SK-N-SH treated with all-trans-retinoic acid at 6 μM for 48 hours (cell line): ENCODE results near the gene FIGN.

Experiments used
- ESRRG ChIP-seq: fragments of 250-450 bp; sonication (Bioruptor Pico); IDR thresholded peaks from 2 replicates; pipeline ENCODE4 v1.6.1; 2021; ENCODE audit warnings: mild to moderate bottlenecking
- OSR1 ChIP-seq: fragments of 250-450 bp; sonication (Bioruptor Pico); IDR thresholded peaks from 2 replicates; pipeline ENCODE4 v1.8.0; 2022; ENCODE audit warnings: moderate library complexity, mild to moderate bottlenecking, inconsistent platforms
- PPARA ChIP-seq: fragments of 250-450 bp; sonication (Bioruptor Pico); IDR thresholded peaks from 2 replicates; pipeline ENCODE4 v1.5.0; 2020; ENCODE audit warnings: mild to moderate bottlenecking, borderline replicate concordance
- SNAI2 ChIP-seq: fragments of 250-450 bp; sonication (Bioruptor Pico); IDR thresholded peaks from 2 replicates; pipeline ENCODE4 v1.5.0; 2020; ENCODE audit warnings: mild to moderate bottlenecking, moderate library complexity
- TSHZ2 ChIP-seq: fragments of 250-450 bp; sonication (Bioruptor Pico); IDR thresholded peaks from 2 replicates; pipeline ENCODE4 v1.5.0; 2020; ENCODE audit warnings: mild to moderate bottlenecking, moderate library complexity
- ZC3H10 ChIP-seq: fragments of 250-450 bp; sonication (Bioruptor Pico); IDR thresholded peaks from 2 replicates; pipeline ENCODE4 v1.5.1; 2021; ENCODE audit warnings: mild to moderate bottlenecking, moderate library complexity
- ZFP3 ChIP-seq: fragments of 250-450 bp; sonication (Bioruptor Pico); IDR thresholded peaks from 2 replicates; pipeline ENCODE4 v1.5.0; 2020; ENCODE audit warnings: mild to moderate bottlenecking, moderate library complexity
- ZFP30 ChIP-seq: fragments of 450-650 bp; formaldehyde crosslinking; IDR thresholded peaks from 2 replicates; pipeline ENCODE4 v1.5.0; 2022; ENCODE audit warnings: mild to moderate bottlenecking, moderate library complexity
- ZNF565 ChIP-seq: fragments of 450-650 bp; formaldehyde crosslinking; conservative IDR thresholded peaks from 2 replicates; pipeline ENCODE4 v1.5.0; 2020; ENCODE audit warnings: low read depth, mild to moderate bottlenecking, moderate library complexity
- TF ChIP-seq, protein P1 (sequence below): fragments of 250-450 bp; sonication (Bioruptor Pico); IDR thresholded peaks from 2 replicates; pipeline ENCODE4 v1.8.0; 2020; ENCODE audit warnings: mild to moderate bottlenecking, moderate library complexity, borderline replicate concordance

GRCh38 chr2:163752267-163752666, 16.5 kb upstream of the FIGN start:
- TF ChIP-seq ZNF565: no peak
- TF ChIP-seq ESRRG (CRISPR knock-in tag): no peak
- TF ChIP-seq OSR1 (CRISPR knock-in tag): no peak
- no peak for TF ChIP-seq ZFP3 (CRISPR knock-in tag)
- no peak for TF ChIP-seq TSHZ2 (CRISPR knock-in tag)
- TF ChIP-seq ZFP30 (CRISPR knock-in tag): no peak
- no peak for TF ChIP-seq SNAI2 (CRISPR knock-in tag)
- TF ChIP-seq, protein P1, sequence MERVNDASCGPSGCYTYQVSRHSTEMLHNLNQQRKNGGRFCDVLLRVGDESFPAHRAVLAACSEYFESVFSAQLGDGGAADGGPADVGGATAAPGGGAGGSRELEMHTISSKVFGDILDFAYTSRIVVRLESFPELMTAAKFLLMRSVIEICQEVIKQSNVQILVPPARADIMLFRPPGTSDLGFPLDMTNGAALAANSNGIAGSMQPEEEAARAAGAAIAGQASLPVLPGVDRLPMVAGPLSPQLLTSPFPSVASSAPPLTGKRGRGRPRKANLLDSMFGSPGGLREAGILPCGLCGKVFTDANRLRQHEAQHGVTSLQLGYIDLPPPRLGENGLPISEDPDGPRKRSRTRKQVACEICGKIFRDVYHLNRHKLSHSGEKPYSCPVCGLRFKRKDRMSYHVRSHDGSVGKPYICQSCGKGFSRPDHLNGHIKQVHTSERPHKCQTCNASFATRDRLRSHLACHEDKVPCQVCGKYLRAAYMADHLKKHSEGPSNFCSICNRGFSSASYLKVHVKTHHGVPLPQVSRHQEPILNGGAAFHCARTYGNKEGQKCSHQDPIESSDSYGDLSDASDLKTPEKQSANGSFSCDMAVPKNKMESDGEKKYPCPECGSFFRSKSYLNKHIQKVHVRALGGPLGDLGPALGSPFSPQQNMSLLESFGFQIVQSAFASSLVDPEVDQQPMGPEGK: no peak
- TF ChIP-seq PPARA (CRISPR knock-in tag): no peak
- no peak for TF ChIP-seq ZC3H10
